ENCODE measurements around the gene RAB7A. TPM values are rescaled to one million over a fixed set of nuclear protein-coding genes. Genes with fewer than 3 reads are reported as not detected.

Gene RAB7A
- total and polyA plus RNA-seq, 2 of the 8 experiments (the other 6 are each of a cell fraction or from before 2014, with no cell fraction given) = 179 to 195 TPM

- no peak for TF ChIP-seq USF2 (IDR thresholded peaks at IDR 0.05; ENCODE audit: low read length)
- TF ChIP-seq SUZ12 (IDR thresholded peaks at IDR 0.05; ENCODE audit: low read length) = no peak
These were observed 127.8 kb downstream of the RAB7A start (continued) for GRCh38 chr3:128853826-128854225.

Data from H1 (cell line).